ENCODE measurements around the gene DOLPP1.

DOLPP1 gene

GRCh38 chr9:129110740-129111527, 30.0 kb downstream of the DOLPP1 start, which contains the start of the genes CRAT and PTPA (continued):
- TF ChIP-seq REST (tag by site-specific recombination; IDR thresholded peaks at IDR 0.05): peak; percentile 57
- TF ChIP-seq ZNF221 (tag by site-specific recombination; IDR thresholded peaks at IDR 0.05; ENCODE audit: borderline replicate concordance): peak; percentile 41; the same call in 1 of the 2 replicates
- TF ChIP-seq TSHZ1 (tag by site-specific recombination; IDR thresholded peaks at IDR 0.05; ENCODE audit: borderline replicate concordance): peak; percentile 22; the same call in 1 of the 2 replicates
- TF ChIP-seq ZNF558 (tag by site-specific recombination; IDR thresholded peaks at IDR 0.05): no peak
- peak; percentile 38; the same call in 1 of the 2 replicates for TF ChIP-seq ZNF561 (tag by site-specific recombination; IDR thresholded peaks at IDR 0.05; ENCODE audit: borderline replicate concordance)
- 0 out of 2 replicates have a peak, but pooled peaks have one; percentile 50 for TF ChIP-seq ZNF610 (tag by site-specific recombination; IDR thresholded peaks at IDR 0.05; ENCODE audit: borderline replicate concordance)
- no peak for TF ChIP-seq ZIC2 (tag by site-specific recombination; IDR thresholded peaks at IDR 0.05)
- no peak for TF ChIP-seq ZNF670 (tag by site-specific recombination; IDR thresholded peaks at IDR 0.05; ENCODE audit: low read depth)
- TF ChIP-seq ZNF19 (tag by site-specific recombination; IDR thresholded peaks at IDR 0.05; ENCODE audit: low read depth): no peak
- peak; percentile 57 for TF ChIP-seq PATZ1 (tag by site-specific recombination; IDR thresholded peaks at IDR 0.05)
- TF ChIP-seq SETDB1 (IDR thresholded peaks at IDR 0.05; ENCODE audit: insufficient read length, low read length): no peak
- TF ChIP-seq ZNF366 (tag by site-specific recombination; conservative IDR thresholded peaks at IDR 0.05): no peak
- TF ChIP-seq, protein P1, sequence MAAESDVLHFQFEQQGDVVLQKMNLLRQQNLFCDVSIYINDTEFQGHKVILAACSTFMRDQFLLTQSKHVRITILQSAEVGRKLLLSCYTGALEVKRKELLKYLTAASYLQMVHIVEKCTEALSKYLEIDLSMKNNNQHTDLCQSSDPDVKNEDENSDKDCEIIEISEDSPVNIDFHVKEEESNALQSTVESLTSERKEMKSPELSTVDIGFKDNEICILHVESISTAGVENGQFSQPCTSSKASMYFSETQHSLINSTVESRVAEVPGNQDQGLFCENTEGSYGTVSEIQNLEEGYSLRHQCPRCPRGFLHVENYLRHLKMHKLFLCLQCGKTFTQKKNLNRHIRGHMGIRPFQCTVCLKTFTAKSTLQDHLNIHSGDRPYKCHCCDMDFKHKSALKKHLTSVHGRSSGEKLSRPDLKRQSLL (tag by site-specific recombination; IDR thresholded peaks at IDR 0.05): peak; percentile 51; the same call in 1 of the 2 replicates
- no peak; the same call in 1 of the 2 replicates for TF ChIP-seq ZNF623 (tag by site-specific recombination; IDR thresholded peaks at IDR 0.05)
- no peak for TF ChIP-seq ZNF274 (IDR thresholded peaks at IDR 0.05; ENCODE audit: low read length)
- no peak for TF ChIP-seq ZNF274 (tag by site-specific recombination; IDR thresholded peaks at IDR 0.05; ENCODE audit: borderline replicate concordance)
- TF ChIP-seq, protein P2, sequence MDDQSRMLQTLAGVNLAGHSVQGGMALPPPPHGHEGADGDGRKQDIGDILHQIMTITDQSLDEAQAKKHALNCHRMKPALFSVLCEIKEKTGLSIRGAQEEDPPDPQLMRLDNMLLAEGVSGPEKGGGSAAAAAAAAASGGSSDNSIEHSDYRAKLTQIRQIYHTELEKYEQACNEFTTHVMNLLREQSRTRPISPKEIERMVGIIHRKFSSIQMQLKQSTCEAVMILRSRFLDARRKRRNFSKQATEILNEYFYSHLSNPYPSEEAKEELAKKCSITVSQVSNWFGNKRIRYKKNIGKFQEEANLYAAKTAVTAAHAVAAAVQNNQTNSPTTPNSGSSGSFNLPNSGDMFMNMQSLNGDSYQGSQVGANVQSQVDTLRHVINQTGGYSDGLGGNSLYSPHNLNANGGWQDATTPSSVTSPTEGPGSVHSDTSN (CRISPR knock-in tag; IDR thresholded peaks at IDR 0.05): peak; percentile 44; the same call in 1 of the 2 replicates
- TF ChIP-seq, protein P3, sequence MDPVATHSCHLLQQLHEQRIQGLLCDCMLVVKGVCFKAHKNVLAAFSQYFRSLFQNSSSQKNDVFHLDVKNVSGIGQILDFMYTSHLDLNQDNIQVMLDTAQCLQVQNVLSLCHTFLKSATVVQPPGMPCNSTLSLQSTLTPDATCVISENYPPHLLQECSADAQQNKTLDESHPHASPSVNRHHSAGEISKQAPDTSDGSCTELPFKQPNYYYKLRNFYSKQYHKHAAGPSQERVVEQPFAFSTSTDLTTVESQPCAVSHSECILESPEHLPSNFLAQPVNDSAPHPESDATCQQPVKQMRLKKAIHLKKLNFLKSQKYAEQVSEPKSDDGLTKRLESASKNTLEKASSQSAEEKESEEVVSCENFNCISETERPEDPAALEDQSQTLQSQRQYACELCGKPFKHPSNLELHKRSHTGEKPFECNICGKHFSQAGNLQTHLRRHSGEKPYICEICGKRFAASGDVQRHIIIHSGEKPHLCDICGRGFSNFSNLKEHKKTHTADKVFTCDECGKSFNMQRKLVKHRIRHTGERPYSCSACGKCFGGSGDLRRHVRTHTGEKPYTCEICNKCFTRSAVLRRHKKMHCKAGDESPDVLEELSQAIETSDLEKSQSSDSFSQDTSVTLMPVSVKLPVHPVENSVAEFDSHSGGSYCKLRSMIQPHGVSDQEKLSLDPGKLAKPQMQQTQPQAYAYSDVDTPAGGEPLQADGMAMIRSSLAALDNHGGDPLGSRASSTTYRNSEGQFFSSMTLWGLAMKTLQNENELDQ (tag by site-specific recombination; IDR thresholded peaks at IDR 0.05; ENCODE audit: low read depth): no peak
- peak; percentile 54; the same call in 1 of the 2 replicates for TF ChIP-seq BCL11A (tag by site-specific recombination; IDR thresholded peaks at IDR 0.05; ENCODE audit: low read depth)
- TF ChIP-seq ZNF24 (tag by site-specific recombination; IDR thresholded peaks at IDR 0.05): peak; percentile 57; the same call in 1 of the 2 replicates
- TF ChIP-seq ZNF223 (tag by site-specific recombination; IDR thresholded peaks at IDR 0.05): no peak
- TF ChIP-seq ZNF423 (tag by site-specific recombination; IDR thresholded peaks at IDR 0.05): no peak
- TF ChIP-seq ZNF37A (tag by site-specific recombination; IDR thresholded peaks at IDR 0.05): no peak
- no peak for TF ChIP-seq ZFP3 (tag by site-specific recombination; IDR thresholded peaks at IDR 0.05; ENCODE audit: low read depth)
- no peak for TF ChIP-seq ZNF837 (tag by site-specific recombination; IDR thresholded peaks at IDR 0.05)

Measured in HEK293 (cell line).